Measurements from ENCODE around the gene RECK.

GRCh38 chr9:36092014-36092413 lies 55.3 kb downstream of the RECK start:
- TF ChIP-seq CTCF (conservative IDR thresholded peaks at IDR 0.05 in 1 of 2, IDR thresholded peaks at IDR 0.05 in 1 of 2; ENCODE audit: low read depth in 1 of 2, low read length in 2 of 2) (no peak), EZH2 (IDR thresholded peaks at IDR 0.05; ENCODE audit: low read length, missing control alignments) (no peak)
